Fibroblast of the conjunctiva (primary cell): ENCODE results near the gene VSIG10L2.
"Not testable (repeated sequence)": the region's sequence is repeated elsewhere in the genome, so short reads cannot be mapped to it uniquely, and the experiment has no call there.

Experiments
- DNase-seq: peaks from one replicate; pipeline ENCODE4 v3.0.0-alpha.2; 2010; ENCODE audit warnings: low read depth

Gene VSIG10L2

DNA sequence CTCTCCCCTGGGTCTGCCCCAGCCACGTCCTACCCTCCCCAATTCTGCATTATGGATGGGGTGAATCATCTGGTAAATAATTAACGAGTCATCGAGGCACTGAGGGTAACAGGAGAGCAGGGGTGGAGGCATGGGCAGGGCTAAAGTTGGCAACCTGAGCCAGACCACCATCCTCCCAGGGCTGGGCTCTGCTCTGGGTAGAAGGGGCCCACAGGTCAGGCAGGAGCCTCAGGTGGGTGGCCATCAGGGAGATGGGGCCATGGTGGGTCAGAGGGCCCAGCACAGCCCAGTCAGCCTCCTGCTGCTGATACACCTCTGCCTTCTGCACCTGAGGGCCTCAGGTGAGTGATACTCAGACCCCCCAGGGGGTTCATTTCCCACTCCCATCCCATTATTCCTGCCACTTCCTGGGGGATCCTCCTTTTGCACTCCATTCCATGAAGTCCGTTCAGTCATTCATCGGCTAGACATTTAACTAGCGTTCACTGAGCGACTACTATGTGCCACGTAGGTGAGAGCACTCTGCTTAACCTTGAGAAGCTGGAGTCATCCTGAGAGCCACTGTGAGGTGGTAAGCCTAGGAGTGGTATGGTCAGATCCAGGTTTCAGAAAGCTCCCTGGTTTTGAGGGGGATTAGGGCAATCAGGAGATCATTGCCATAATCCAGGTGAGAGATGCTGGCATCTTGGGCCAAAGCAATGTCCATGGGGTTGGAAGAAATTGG is at the start of gene VSIG10L2:
VSIG10L2 (plus strand) TSS at position 248 of the 724 bp plus-strand sequence; CDS start at position 260, 12 bp downstream.
- no peak for DNase-seq

DNA sequence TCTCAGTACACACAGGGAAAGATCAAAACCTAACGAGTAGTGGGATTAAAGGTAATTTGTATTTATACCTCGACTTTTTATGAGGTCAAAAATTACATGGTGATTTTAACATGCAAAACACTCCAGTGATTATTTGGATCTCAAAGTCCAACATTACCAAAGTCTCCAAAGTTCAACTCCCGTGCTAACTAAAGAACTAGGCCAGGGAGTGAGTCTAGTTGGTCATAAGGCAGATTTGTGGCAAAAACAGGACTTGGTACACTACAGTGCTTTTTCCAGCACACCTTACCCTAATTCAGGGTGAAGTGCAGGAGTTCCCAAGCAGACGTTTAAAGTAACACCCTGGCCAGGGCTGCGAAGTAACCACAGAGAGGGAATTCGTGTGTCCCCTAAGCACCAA is 44.0 kb upstream of the VSIG10L2 start:
- no peak for DNase-seq

DNA sequence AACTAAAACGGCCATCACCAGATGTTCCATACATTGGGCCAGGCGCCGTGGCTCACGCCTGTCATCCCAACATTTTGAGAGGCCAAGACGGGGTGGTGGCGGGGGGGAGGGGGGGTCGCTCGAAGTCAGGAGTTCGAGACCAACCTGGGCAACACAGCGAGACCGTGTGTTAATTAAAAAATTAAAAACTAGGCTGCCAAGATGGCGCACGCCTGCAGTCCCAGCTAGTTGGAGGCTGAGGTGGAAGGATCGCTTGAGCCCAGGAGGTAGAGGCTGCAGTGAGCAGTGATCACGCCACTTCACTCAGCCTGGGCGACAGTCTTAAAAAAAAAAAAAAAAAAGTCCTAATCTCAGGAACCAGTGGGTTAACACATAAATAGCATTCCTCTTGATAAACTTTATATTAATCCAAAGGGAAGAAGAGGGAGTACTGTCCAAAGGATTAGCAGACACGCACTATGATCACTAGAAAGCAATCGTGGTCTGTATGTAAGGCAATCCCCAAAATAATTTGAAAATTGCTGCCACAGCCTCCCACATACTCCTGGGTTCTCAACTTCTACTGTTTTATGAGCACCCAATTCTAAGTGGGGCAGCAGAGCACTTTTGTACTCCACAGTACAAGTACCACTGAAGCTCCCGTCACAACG is 43.4 kb upstream of the VSIG10L2 start:
- no peak for DNase-seq

DNA sequence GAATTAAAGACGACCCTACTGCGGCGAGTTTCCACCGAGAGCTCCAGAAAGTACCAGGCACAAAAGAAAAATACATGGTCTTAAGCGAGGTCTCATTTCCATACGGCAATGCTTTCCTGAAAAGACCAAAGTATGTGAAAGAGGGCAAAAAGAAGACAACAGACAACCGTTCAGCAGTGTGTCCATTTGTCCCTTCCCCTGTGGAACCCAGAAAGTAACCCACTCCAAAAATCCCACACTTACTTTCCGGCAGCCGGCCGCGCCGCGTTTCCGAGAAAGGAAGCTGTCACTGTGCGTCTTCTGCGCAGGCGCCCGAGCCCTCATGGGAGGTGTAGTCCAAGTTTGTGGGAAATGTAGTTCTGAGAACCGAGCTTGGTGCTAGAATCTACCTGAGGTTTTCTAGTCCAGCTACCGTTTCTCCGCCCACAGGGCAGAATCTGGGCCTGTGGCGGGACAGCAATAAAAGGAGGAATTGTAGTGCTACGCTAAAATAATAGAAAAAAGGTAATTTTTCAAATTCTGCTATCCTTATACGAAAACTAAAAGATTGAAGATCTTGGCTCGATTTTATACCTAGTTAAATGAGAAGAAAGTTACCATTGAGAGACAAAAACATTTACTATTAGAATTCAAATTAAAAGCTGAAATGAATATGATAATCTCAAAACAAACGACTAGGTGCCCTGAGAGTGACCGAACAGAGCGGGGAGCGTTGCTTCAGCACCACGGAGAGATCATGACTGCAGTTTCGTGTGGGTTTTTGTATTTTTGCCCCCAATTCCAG is 42.7 kb upstream of the VSIG10L2 start, which contains the start of gene PUS3:
PUS3 (minus strand) TSS at position 280 of the 784 bp plus-strand sequence. CDS start 6,922 bp downstream, outside the sequence.
- DNase-seq = peak; percentile 55

DNA sequence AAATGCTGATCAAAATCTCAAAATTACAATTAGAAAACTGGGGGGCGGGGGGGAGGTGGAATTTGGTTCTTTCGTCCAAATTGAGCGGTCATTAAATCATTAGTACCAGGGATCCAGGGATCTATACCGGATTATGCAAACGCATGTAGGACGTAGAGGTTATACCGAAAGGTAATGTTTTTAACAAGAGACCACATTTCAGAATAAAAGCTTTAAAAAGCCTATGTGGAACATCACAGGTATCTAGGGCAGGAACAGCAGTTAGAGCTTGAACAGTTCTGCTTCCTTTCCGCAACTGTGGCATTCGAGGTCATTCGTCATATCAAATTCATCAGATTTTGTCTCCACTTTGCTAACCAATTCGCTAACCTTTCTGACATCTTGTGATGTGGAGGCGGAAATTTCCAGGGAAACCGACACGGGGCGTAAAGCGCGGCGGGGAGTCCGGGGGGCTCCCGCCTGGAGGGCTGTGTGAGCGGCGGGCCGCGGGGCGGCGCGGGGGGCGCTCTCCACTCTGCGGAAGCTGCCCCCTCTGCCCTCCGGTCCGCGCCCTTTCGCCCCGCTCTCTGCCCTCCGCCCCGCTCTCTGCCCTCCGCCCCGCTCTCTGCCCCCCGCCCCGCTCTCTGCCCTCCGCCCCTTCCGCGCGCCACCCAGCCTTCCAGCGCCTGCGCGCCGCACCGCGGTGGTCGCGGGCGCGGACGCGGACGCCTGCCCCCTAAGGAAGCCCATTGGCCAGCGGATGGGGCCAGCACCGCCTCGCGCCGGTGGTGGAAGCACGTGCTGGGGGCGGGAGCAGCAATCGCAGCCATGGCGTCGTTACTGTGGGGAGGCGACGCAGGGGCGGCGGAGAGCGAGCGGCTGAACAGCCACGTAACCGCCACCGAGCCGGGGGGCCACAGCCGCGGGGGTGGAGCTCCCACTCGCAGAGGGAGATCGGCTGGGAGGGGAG is 41.9 kb upstream of the VSIG10L2 start, which contains the start of gene DDX25:
DDX25 (plus strand) TSS at position 798 of the 949 bp plus-strand sequence; CDS start at position 808, 10 bp downstream.
- DNase-seq = no peak

DNA sequence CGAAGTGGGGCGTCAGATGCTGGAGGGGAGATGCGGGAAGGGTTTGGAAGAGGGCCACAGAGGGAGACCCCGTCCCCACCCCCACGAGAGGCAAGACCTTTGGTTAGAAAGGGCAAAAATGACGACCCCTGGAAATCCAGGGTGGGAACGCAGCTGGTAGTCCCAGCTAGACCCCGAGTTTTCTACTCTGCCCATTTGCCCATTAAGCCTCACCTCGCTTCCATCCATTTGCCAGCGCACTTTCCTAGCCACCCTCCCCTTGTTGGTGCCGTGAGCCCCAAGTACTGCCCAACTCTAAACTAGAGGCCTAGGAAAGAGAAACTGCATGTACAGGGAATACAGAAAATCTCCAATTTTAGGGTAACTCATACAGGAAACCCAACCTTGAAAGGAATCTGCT is 41.2 kb upstream of the VSIG10L2 start:
- no peak for DNase-seq

DNA sequence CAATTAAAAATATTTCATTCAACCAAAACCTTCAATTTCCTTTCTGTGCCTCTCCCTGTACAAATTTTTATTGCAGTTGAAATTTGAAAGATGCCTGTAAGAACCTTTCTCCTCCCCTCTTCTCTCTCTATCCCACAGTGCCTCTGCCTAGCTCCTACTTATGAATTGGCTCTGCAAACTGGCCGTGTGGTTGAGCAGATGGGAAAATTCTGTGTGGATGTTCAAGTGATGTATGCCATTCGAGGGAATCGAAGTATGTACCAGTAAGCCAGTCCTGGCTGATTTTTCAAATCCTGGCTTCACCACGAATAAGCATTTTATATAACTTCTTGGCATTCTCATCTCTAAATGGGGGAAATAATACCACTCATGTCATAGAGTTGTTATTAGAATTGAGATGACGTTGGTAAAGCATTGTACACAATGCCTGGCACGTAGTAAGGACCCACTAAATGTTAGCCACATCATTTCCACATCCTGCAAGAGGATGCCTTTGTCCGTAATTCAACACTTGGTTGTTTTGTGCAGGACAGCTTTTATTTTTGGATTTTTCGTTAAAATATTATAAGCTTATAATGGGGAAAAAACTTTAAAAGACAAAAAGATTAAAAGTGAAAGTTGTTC is 35.5 kb upstream of the VSIG10L2 start:
- no peak for DNase-seq

DNA sequence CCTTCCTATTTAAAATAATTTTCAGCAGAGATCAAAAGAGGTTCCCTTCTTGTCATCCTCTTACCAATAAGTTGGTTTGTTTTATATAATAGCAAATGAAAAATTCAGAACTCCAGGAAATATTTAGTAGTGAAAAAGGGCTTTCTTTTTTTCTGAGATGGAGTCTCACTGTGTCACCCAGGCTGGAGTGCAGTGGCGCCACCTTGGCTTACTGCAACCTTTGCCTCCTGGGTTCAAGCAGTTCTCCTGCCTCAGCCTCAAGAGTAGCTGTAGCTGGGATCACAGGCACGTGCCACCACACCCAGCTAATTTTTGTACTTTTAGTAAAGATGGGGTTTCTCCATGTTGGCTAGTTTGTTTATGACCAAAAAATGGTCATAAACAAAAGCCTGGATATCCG is 31.2 kb upstream of the VSIG10L2 start:
- not testable (repeated sequence) for DNase-seq

DNA sequence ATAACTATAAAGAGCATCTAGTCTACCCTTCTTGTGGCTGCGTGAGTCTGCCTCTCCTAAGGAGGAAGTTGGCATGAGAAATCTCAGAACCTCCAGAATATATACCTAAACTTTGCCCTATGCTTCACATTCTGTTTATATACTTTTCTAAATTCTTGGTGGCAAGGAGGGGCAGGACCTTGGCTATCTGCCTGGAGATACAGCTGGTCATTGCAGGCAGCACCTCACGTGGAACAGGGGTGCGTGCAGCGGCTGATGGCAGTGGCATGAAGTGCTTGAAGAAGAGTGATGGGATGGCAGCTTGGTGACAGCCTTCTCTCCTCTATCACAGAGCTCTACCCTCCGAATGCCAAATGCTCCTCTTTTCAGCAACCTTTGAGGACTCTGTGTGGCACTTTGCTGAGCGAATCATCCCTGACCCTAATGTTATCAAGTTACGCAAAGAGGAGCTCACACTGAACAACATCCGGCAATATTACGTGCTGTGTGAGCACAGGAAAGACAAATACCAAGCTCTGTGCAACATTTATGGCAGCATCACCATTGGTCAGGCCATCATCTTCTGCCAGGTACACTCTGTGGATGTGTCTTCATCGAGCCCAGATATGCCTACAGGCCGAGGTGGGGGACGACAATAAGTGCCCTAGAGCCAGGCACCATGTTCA is 29.0 kb upstream of the VSIG10L2 start:
- no peak for DNase-seq

DNA sequence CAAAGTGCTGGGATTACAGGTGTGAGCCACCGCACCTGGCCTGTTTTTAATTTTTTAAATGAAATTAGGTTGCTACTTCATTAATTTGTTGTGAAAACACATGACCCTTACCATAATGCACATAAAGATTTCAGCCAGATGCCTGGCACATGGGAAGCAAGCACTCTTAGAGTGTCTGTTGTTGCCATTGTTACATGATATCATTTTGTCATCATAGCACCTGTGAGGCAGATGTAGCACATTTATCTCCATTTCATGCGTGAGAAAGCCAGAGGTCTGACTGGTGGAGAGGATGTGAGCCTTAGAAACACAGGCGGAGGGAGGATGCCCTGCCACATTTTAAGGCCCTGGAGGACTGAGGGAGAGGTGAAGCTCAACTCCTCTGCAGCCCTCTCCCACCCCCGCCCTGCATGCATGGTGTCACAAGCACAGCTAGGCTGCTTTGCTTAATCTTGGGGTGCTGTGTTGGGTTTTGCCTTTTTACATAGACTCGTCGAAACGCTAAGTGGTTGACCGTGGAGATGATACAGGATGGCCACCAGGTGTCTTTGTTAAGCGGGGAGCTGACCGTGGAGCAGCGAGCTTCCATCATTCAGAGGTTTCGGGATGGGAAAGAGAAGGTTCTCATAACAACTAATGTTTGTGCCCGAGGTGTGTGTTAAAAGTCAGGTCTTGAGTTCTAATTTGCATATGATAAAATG is 27.6 kb upstream of the VSIG10L2 start:
- no peak for DNase-seq

DNA sequence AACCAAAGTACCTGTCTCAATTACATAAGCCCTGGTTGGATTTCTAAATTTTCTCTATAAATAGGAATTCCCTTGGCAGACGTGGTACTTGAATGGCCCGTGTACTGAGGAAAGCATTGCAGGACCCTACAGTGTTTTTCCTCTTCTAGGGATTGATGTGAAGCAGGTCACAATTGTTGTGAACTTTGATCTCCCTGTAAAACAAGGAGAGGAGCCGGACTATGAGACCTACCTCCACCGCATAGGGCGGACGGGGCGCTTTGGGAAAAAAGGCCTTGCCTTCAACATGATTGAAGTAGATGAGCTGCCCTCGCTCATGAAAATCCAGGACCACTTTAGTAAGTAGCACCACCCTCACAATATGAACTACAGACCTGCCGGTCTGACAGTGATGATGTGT is 24.8 kb upstream of the VSIG10L2 start:
- no peak for DNase-seq

DNA sequence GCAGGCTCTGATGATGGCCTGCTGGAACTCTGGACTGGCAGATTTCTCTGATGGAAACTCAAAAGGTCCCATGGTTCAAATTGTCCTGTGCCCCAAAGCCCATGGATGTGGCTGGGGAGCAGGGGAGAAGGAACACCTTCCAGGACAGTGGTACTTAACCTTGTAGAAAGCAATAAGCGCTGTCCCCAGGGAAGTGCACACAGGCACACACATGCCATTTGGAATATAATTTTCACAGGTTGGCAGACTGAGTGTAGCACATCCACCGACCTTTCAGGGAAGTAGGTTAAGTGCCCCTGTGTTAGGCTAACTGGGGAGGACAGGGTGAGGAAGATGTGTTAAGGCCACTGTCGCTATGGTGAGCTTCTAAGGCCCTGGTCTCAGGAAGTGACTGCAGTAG is 23.7 kb upstream of the VSIG10L2 start:
- no peak for DNase-seq

DNA sequence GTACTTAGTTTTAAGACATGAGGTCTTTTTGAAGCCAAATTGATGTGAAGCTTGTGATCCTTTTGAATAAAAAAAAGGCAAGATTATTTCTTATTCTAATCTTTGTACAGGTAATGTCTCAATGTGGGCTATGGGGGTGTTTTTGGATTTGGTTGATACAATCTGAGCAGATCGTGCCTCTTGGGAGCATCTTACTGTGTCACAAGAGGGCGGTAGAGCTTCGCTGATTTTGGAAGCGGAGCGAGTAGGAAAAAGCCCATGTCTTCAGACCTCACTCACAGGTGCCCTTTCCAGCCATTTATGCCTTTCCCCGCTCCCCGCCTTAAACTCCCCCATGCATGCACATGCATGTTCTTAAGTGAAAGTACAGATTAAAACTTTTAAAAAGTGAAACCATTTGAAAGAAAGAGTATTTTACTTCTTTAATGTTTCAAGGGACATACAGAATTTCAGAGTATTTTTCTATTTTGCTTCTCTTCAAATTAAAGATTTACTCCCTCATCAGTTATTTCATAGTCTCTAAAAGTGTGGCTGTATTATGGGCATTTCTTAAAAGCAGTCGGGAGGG is 22.7 kb upstream of the VSIG10L2 start:
- DNase-seq = peak; percentile 64

DNA sequence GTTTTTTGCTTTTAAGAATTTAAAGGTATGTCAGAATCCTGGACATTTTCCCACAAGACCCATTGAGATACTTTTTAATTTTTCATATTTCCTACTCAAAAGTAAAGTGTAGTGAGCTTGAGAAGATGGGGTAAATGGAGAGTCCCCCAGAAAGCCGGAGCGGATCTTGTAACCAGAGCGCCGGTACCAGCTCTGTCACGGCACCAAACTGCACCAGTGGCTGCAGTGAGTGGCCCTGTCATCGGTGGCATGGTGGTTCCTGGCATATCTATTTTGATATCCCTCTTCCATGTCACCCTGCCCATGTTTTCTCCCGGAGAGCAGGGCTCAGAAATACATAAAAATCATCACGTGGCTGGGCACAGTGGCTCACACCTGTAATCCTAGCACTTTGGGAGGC is 22.2 kb upstream of the VSIG10L2 start:
- no peak for DNase-seq

DNA sequence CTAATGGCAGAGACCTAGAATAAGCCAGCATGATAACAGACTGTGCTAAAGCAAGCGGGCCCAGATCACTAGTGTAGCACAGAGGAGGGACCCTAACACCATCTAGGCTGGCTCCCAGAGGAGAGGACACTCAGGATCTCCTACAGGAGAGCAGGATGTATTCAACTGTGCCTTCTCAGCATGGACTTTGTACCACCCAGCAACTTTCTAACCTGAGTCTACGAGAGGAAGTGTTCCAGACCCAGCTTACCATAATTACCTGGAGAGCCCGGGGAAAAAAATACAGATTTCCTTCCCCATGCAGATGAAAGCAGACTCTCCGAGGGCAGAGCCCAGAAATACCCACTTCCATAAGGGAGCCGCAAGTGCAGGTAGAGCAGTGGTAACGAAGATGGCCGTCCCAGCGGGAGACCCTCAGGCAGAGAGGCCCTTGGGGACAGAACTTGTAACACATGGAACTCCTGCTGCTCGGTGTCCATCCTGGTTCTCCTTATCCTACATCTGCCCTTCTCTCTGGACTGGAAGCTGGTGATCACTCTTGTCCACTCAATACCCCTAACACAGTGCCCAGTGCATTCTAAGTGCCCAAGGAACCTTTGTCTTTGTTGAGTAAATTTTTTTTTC is 21.3 kb upstream of the VSIG10L2 start:
- DNase-seq = no peak

DNA sequence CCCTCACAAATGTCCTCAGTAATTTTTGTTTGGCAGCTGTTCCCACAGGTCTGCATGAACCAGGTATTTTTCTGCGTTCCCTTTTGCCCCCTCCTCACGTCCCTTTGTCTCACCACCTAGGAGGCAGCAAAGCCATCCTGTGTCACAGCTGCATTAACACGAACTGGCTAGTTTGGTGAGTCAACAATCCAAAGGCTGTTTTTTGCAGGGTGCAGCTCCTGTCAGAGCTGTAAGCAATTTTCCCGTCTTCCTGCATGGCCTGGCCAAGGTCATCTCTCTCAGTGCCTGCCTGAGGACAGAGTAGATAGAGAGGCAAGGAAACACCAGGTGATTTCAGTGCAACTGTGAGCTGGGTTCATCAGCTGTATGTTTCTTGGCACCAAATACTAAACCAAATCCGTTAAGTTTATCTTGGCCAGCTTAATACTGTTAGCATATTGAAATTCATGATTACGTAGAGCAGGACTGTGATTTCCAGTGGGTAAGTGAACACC is 20.6 kb upstream of the VSIG10L2 start:
- DNase-seq = no peak

DNA sequence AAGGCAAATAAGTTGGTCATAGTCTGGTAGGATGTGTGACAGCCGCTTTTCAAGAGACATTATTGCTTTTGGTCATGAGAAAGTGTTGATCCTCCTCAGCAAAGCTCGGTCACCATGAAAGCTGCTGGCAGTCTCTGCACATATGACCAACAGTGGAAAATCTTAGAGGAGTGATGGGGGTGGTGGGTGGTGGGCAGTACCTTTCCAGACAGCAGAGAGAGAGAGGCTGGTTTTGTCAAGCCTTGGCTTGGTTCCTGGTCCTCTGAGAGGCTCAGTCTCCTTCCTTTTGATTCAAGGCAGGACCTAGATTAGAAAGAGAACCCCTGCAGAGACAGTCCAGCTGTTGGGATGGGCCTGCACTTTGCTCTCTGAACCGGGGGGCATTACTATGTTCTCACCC is 20.0 kb upstream of the VSIG10L2 start:
- no peak for DNase-seq

DNA sequence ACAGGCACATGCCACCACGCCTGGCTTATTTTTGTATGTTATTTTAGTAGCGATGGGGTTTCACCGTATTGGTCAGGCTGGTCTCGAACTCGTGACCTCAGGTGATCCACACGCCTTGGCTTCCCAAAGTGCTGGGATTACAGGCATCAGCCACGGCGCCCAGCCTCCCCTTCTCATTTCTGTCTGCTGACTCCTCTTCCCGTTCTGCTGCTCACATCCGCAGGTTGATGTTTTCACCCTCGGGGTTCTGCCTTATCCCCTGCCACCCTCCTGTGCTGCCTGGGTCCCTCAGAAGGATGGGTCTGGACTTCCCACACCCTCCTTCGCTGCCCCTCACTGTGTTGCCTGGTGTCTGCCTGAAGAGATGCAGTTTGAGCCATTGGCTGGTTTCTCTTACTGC is 19.2 kb upstream of the VSIG10L2 start:
- no peak for DNase-seq
